Fibroblast of mammary gland (primary cell): Measurements from ENCODE around the gene MROH2B.

Experiments
- DNase-seq: peaks from one replicate; pipeline ENCODE4 v3.0.0-alpha.2; 2010; ENCODE audit warnings: low read depth
- H3K4me3 ChIP-seq: 2 replicates; pipeline ENCODE4 v1.5.1; 2011; ENCODE audit warnings: low read depth, mild to moderate bottlenecking, low read length, moderate library complexity; ENCODE audit not compliant: control insufficient read depth
- TF ChIP-seq, protein P1 (sequence below): conservative IDR thresholded peaks from 2 replicates; pipeline ENCODE4 v1.5.1; 2011; ENCODE audit warnings: low read depth, low read length, inconsistent platforms; ENCODE audit not compliant: control insufficient read depth, insufficient read depth

MROH2B gene

DNA sequence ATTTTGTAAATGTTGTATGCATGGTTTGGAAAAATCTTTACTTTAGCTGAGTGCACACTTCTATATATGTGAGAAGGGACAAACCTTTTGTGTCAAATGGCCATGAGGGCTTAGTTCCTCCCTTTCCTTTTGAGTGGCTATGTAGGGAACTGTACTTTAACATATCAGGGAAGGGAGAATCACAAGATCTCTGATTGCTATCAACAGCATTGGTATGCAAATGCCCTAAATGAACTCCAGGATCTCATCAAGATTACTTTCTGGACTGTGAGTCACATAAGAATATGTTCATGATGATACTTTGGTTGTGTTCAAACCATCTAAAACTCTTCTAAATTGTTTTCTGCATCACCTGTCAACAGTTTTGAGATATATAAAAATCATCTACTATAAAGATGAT is 31.2 kb upstream of the MROH2B start:
- no peak overlapping the region for H3K4me3 ChIP-seq
- TF ChIP-seq, protein P1, sequence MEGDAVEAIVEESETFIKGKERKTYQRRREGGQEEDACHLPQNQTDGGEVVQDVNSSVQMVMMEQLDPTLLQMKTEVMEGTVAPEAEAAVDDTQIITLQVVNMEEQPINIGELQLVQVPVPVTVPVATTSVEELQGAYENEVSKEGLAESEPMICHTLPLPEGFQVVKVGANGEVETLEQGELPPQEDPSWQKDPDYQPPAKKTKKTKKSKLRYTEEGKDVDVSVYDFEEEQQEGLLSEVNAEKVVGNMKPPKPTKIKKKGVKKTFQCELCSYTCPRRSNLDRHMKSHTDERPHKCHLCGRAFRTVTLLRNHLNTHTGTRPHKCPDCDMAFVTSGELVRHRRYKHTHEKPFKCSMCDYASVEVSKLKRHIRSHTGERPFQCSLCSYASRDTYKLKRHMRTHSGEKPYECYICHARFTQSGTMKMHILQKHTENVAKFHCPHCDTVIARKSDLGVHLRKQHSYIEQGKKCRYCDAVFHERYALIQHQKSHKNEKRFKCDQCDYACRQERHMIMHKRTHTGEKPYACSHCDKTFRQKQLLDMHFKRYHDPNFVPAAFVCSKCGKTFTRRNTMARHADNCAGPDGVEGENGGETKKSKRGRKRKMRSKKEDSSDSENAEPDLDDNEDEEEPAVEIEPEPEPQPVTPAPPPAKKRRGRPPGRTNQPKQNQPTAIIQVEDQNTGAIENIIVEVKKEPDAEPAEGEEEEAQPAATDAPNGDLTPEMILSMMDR: no peak
- DNase-seq: no peak

DNA sequence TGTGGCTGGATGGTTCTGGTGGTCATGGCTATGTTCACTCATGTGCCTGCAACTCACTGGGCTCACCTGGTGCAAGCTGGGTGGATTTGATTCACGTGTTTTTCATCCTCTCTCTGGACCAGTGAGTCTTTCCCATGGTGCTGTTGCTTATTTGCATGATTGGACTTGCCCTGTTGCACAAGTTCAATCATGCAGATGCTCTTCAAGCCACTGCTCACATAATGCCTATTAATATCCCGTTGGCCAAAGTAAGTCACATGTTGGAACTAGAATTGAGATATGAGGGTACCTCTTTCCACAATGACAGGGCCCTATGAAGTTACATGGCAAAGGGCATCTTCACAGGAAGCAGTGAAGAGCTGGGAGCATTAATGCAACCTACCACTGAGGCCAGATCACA is 26.5 kb upstream of the MROH2B start:
- no peak for DNase-seq
- TF ChIP-seq, protein P1: no peak
- H3K4me3 ChIP-seq: no peak overlapping the region

DNA sequence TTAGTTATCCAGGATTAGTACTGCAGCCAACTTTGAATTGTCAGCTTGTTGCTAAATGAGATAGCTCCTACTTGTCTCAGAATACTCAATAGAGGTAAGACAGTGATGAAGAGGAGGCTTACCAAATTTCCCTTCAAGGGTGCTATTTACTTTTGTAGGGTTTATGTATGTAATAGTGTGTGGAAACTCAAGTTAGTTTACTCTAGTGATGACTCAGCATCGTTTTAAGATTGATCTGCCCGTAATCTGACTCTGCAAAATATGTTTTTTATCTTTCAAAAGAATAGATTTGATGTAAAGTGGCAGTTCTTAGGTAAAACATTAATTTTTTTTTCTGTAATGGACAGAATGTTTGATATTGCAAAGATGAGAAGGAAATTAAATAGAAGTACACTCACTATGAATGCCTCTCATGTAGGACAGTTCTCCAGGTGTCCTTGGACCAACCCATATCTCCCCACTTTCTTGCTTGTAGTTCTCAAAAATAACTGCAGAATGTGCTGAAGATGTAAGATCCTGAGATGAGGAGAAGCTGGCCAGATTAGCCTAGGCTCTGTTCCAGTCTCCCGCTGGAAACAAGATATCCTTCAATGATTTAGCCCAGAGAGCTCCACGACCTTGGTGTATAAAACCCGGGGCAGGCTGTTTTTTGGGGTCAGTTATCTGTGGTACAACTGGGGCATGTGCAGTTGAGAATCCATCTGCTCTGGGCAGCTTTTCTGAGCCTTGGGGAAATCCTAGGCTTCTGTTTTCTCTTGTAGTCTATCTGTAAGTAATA is 24.4 kb upstream of the MROH2B start:
- TF ChIP-seq, protein P1: no peak
- DNase-seq: no peak
- no peak overlapping the region for H3K4me3 ChIP-seq

DNA sequence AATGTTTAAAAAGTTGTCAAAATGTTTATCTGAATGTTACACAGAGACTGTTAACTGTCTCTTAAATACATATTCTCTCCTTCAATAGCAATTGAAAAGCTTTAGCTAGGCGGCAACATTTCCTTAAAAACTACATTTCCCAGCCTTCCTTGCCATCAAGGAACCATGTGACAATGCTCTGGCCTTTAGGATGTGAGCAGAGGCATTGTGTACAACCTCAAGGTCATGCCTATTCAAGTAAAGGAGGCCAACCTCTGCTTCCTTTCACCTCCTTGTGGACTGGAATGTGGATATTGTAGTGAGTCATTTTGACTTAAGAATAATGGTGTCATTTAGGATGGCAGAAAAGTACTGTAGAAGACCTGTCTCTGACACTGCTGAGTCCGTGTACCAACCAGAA is 23.7 kb upstream of the MROH2B start:
- no peak overlapping the region for H3K4me3 ChIP-seq
- TF ChIP-seq, protein P1: no peak
- peak; percentile 27 for DNase-seq

DNA sequence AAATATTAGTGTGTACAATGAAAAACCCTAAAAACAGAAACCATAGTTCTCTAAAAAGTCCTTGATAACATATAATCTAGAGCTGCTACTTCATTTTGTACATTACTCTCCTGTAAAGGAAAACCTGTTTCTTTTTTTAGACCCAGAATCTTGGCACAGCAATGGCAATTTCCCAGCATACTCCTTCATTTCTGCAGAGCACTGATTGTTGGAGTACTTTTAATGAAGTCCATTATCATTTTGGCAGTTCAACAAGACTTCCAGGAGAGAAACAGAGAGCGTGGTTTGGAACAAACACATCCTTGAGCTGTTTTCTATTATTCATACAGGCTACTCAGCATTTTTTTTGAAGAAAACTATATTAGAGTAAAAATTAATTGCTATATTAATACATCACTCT is 22.7 kb upstream of the MROH2B start:
- H3K4me3 ChIP-seq: no peak overlapping the region
- DNase-seq: no peak
- TF ChIP-seq, protein P1: no peak

DNA sequence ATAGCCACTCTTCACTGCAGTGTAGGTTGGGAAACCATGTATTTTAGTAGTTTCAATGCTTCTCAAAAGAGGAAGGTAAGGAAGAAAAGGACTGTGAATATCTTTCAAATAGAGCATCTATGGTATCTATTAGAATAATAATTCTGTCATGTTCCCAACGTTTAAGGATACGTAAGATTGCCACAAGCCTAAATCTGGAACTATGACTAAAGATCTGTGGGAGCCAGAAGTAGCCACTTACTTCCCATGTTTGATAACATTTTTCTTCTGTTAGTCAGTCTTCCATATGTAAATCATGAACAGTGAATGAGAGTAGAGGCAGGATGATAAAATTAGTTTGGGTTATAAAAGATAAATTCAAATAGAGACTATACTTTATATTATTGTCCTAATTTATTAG is 16.3 kb upstream of the MROH2B start:
- peak; percentile 82 for DNase-seq
- no peak overlapping the region for H3K4me3 ChIP-seq
- TF ChIP-seq, protein P1: no peak
